SK-N-MC (cell line): Measurements from ENCODE around the gene ITGBL1.

Experiments used
- EZH2 ChIP-seq: fragments of 200-600 bp; sonication (generic); IDR thresholded peaks from one replicate; pipeline ENCODE4 v1.6.1; 2017; ENCODE audit warnings: antibody characterized with exemption
- FOXP2 ChIP-seq: optimal IDR thresholded peaks from 2 replicates; pipeline ENCODE3; 2011; ENCODE audit warnings: mild to moderate bottlenecking, moderate library complexity; ENCODE audit not compliant: insufficient read depth; ENCODE audit errors: extremely low read length, control extremely low read depth
- POLR2AphosphoS5 ChIP-seq: IDR thresholded peaks from 2 replicates; pipeline ENCODE4 v1.6.1; 2012; ENCODE audit warnings: mild to moderate bottlenecking, low read depth, low read length, borderline replicate concordance

DNA sequence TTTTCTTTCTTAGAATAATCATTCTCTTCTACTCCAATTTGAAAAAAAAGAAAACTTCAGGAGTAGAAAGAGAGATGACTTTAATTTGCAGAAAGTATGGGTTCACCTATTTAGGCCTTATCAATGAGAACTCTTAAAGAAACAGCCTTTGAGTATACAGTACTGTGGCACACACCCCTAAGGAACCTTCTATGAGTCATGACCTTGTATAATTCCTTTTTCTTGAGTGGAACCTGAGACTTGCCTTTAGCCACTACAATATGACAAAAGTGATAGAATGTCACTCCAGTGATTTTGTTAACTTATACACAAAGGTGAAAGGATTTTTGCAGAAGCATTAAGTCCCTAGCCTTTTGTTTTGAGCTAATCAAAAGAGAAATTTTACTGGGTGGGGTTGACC is 58.7 kb downstream of the ITGBL1 start:
- TF ChIP-seq EZH2 (no peak), POLR2AphosphoS5 (no peak), FOXP2 (no peak)
